GM19043 (cell line): Measurements from ENCODE around the gene JAK1.

Source experiments
- ATAC-seq: cut with Tn5 transposase; IDR thresholded peaks from one replicate; pipeline ENCODE4 v1.9.1; 2021; ENCODE audit warnings: low read depth; ENCODE audit not compliant: unreplicated experiment

Gene JAK1

DNA sequence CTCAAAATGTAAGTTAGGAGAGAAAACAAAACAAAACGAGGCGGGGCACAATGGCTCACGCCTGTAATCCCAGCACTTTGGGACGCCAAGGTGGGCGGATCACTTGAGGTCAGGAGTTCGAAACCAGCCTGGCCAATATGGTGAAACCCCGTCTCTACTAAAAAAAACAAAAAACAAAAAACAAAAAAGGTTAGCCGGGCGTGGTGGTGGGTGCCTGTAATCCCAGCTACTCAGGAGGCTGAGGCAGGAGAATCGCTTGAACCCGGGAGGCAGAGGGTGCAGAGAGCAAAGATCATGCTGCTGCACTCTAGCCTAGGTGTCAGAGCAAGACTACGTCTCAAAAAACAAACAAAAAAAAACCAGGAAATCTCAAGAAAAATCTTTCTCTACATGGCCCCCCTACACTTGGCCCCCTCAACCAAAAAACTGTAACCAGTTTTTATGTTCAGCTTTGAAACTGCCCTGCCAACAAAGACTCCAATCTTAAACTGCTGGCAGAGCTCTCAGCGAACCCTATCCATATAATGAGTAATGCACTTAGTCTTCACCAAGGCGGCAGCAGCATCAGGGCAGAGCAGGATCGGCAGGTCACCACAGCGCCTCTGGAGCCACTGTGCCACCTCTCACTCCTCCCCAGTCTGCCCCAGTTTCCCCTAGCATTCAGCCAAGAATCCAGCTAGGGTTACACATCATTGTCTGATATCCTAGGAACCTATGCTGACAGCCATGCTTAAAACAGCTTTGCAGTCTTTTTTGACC lies 71.7 kb downstream of the JAK1 start:
- no peak for ATAC-seq

DNA sequence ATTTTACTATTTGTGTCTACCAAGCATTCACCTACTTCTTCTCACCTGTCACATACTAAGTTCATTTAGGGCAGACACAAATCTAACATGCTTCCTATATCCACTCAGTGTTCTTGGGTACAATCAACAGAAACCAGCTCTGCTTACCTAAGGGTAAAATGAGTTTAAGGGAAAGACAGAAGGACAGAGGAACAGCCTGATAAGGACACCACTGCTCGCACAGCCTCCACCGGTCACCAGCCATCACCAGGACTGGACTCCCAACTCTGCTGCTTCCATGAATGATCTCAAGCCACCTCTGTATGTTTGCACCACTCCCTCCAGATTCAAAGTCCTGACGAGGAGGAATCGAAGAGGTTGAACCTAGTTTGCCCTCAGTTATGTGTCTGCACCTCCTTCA lies 72.4 kb downstream of the JAK1 start:
- ATAC-seq, result no peak

DNA sequence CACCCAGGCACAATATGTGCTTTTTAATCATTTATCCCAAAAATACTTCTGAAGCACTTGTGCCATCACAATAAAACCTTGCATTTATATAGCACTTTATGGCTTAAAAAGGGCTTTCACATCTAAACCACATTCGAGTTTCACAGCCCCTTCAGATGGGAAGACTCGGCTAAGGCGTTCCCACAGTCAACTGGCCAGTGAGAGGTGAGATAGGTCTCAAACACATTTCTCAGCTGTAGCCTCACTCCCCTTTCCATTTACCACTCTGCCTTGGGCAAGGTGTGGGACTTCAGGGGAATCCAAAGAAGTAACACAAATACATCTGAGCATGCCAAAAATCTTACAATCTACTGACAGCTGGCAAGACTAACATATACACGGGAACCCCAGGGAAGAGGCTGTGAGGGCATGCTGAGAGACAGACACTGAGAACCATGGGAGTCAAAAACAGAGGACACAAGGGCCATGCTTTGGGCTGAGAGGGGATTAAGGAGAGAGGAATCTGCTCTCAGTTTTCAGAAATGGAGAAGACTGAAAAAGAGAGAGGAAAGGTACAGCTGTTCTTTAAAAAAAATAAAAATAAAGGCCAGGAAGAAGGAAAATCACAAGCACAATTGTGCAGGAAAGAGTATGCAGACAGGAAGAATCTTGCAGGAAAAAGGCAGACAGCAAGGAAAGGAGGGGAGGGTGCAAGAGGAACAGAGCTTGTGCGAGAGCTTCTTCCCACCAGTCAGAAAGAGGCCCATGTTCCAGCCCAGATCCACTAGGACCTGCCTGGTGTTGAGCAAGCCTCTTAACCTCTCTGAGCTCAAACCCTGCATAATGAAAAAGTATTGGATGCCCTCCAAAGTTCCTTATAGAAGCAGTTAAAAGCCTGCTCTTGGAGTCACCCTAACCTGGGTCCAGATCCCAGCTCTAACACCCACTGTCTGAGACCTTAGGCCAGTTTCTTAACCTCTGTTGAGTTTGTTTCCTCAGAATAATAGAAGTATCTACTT lies 73.5 kb downstream of the JAK1 start:
- no peak for ATAC-seq

DNA sequence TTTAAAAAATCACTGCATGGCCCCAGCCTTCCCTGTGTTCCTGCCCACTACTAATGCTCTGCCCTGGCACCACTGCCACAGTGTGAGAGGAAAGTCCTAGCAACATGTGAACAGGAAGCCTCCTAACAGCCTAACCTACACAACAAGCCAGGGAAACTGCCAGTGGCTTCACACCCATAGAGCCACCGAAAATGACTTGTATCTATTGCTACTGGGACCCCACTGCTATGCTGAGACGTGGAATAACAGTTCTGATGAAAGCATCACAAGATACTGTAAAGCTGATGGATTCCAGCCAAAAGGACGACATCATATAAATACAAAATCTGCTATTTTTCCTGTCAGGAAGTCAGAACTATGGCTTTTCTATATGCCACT lies 74.9 kb downstream of the JAK1 start:
- ATAC-seq, result no peak

GRCh38 chr1:64890699-64891447 lies 75.5 kb downstream of the JAK1 start:
- no peak for ATAC-seq

- ATAC-seq, result no peak
Observed at GRCh38 chr1:64887689-64888217, 78.6 kb downstream of the JAK1 start.

DNA sequence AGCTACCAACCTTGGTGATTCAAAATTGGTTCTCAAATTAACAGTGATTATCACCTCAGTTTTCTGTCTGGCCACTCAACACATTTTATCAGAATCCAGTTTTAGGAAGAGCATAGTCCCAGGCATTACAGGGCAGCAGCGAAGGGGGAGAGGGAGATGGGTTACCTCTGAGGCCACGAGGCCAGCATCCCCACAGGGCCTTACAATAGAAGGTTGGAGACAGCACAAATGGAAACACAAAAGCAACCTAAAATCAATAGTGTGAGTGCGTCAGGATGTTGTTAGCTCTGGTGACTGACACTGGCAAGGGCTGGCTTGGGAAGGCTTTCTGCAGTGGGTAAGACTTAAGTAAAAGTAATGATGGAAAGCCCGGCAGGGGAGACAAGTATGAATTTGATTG lies 79.5 kb downstream of the JAK1 start:
- no peak for ATAC-seq

DNA sequence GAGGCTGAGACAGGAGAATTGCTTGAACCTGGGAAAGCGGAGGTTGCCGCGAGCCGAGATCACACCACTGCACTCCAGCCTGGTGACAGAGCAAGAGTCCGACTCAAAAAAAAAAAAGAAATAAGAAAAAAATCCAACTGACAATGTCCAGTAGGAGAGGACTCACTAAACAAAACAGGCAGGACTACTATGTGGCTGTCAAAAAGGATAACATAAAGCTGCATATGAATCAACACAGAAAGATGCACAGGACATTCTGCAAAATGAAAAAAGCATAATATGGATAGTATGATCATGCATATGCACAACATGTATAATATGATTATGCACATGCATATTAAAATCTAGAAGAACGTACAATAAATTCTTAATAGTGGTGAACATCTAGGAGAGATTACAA lies 80.7 kb downstream of the JAK1 start:
- ATAC-seq, result no peak

- ATAC-seq, result no peak
Observed at GRCh38 chr1:64884261-64885040, 81.9 kb downstream of the JAK1 start.

GRCh38 chr1:64882574-64883255 lies 83.6 kb downstream of the JAK1 start:
- peak; percentile 84 for ATAC-seq

DNA sequence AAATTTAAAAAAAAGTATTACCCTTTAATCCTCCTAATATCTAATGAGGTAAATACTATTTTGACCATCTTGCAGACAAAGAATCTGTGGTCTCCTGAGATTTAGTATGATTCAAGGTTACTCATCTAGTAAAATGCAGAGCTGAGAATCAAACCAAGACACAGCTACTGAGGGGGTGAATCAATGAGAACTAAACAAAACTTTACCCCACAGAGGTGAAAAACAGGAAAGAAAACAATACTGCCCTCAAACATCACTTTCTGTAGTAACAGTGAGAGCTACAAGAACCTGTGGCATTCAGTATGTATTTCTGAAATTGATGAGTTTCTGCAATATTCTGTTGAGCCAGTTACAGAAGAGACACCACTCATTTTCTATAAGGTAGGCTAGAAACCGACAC lies 85.1 kb downstream of the JAK1 start:
- ATAC-seq, result no peak

DNA sequence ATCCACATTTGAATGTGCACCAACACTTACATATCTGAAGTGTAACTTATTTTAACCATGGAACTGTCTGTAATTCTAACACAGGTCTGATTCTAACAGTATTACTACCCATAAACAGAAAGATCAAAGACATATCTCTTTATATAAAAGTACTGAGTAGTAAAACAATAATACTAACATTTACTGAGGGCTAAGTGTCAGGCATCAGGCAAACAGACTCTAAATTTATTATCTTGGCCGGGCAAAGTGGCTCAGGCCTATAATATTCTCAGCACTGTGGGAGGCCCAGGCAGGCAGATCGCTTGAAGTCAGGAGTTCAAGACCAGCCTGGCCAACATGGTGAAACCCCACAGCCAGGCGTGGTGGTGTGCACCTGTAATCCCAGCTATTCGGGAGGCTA lies 85.9 kb downstream of the JAK1 start:
- ATAC-seq, result no peak

GRCh38 chr1:64878931-64879611 lies 87.3 kb downstream of the JAK1 start:
- no peak for ATAC-seq

GRCh38 chr1:64878090-64878489 lies 88.3 kb downstream of the JAK1 start:
- no peak for ATAC-seq

- no peak for ATAC-seq
Observed at GRCh38 chr1:64877598-64877997, 88.8 kb downstream of the JAK1 start.

DNA sequence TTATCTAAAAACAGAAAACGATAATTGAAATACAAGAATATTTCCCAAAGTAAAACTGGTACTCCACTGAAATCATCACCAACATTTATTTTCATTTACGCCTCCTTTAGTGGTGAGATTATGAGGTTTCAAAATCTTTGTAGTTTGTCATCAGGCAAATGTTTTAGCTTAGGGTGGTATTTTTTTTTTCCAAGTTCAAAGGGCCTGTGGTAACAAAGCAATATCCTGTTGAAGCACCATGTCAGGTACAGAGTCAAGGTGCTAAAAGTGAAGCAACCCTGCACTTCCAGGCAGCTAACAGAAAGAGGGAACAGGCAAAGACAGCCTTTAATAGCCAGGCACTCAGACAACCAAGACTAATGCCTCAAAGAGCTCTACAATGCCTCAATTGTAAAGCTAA lies 89.2 kb downstream of the JAK1 start:
- no peak for ATAC-seq

DNA sequence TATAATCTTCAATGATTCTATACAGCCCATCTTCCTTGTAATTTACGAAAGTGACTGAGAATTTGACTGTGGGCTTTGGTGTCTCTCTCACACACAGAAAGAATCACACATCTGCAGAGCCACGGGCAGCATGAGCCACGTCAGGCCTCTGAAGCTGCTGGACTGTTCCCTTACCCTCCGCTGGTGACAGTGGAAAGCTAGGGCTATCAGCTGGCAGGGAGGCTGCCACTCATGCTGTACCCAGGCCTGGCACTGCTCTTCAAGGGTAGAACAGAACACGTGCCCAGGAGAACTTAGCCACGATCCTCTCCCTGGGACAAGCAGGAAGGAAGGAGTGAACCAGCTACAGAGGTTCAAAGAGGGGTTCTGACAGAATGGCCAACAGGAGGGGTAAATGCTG lies 90.7 kb downstream of the JAK1 start:
- ATAC-seq, result no peak

- no peak for ATAC-seq
Observed at GRCh38 chr1:64875101-64875500, 91.2 kb downstream of the JAK1 start.

GRCh38 chr1:64874666-64875065 lies 91.7 kb downstream of the JAK1 start:
- no peak for ATAC-seq
